ENCODE measurements around the gene ADGRA1.

ADGRA1 gene

GRCh38 chr10:133072196-133072595 lies 15.5 kb upstream of the ADGRA1 start:
- TF ChIP-seq CTCF (IDR thresholded peaks at IDR 0.05; ENCODE audit: low read depth, low read length) = no peak
- in situ Hi-C loops (cut with HindIII; ENCODE audit: low sequenced_read_pairs) = no loop called here
- DNase-seq (ENCODE audit: low read depth, low spot score) = no peak

DNA sequence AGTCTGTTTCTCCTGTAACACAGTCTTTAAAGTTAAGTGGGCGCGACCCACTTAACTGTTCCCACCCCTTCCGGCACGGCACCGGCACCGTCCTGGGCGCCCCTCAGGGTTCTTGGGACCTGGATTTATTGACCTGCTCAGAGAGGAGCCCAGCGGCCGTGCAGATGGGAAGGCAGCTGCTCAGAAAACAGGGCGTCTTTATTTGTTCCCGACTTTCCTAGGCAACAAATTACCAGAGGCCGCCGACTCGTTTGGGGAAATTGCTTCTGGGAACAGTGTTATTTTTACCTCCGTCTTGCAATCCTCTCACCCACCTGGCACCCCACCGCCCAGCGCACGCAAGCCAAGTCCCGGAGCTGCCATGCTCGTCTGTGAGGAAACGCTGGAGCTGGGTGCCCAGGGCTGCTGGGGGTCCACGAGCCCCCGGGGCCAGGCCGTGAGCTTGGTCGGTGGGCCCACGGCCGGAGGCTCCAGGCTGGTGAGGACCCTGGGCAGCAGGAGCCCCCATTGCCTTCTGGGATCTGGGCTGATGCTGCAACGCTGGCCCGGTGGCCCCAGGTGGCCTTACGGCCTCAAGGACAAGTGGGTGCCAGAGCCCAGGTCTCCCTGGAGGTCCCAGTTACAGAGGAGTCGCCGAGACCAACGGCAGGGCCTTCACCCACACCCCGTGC lies 14.9 kb upstream of the ADGRA1 start:
- no peak for TF ChIP-seq CTCF (IDR thresholded peaks at IDR 0.05; ENCODE audit: low read depth, low read length)
- DNase-seq (ENCODE audit: low read depth, low spot score) = no peak
- in situ Hi-C loops (cut with HindIII; ENCODE audit: low sequenced_read_pairs) = no loop called here
- H3K4me3 ChIP-seq (ENCODE audit: low read depth, low read length) = no peak overlapping the region

More at GRCh38 chr10:133072196-133072595, 15.5 kb upstream of the ADGRA1 start:
- H3K4me3 ChIP-seq (ENCODE audit: low read depth, low read length) = no peak overlapping the region

DNA sequence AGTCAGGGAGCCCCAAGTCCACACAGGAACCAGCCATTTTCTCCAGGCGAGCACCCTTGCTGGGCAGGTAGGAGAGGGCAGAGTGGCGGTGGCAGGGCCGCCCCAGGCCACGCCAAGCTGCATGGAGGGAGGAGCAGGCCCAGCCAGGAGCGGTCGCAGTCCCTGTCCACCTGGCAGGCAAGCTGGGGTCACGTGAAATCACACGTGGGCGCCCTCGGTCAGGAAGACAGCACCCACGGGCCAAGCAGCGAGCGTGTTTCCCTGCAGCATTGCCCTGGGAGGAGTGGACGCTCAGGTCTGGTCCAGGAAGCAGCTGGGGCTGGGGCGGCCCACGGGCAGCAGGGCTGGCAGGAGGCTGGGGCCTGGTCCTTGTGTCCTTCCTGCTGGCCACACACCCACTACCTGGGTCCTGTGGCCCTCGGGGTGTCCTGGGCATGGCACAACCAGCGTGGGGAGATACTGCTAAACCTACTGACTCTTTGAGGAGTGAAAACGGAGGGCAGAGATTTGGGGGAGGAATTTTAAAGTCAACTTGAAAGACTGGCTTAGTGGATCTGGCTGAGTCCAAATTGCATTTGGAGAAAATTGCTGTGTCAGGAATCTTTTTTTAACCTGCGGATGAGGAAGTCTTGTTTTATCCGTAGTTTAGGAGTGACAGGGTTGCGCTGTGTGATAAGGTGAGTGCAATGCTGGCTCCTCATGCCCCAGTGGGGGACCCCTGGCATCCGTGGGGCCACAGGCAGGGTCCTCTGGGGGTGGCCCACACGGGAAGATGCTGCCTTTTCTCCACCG lies 12.2 kb upstream of the ADGRA1 start:
- no peak overlapping the region for H3K4me3 ChIP-seq (ENCODE audit: low read depth, low read length)
- in situ Hi-C loops (cut with HindIII; ENCODE audit: low sequenced_read_pairs) = no loop called here
- TF ChIP-seq CTCF (IDR thresholded peaks at IDR 0.05; ENCODE audit: low read depth, low read length) = no peak
- DNase-seq (ENCODE audit: low read depth, low spot score) = no peak

GRCh38 chr10:133076274-133077038 lies 11.3 kb upstream of the ADGRA1 start:
- H3K4me3 ChIP-seq (ENCODE audit: low read depth, low read length) = no peak overlapping the region
- TF ChIP-seq CTCF (IDR thresholded peaks at IDR 0.05; ENCODE audit: low read depth, low read length) = no peak
- no peak for DNase-seq (ENCODE audit: low read depth, low spot score)
- in situ Hi-C loops (cut with HindIII; ENCODE audit: low sequenced_read_pairs) = no loop called here

DNA sequence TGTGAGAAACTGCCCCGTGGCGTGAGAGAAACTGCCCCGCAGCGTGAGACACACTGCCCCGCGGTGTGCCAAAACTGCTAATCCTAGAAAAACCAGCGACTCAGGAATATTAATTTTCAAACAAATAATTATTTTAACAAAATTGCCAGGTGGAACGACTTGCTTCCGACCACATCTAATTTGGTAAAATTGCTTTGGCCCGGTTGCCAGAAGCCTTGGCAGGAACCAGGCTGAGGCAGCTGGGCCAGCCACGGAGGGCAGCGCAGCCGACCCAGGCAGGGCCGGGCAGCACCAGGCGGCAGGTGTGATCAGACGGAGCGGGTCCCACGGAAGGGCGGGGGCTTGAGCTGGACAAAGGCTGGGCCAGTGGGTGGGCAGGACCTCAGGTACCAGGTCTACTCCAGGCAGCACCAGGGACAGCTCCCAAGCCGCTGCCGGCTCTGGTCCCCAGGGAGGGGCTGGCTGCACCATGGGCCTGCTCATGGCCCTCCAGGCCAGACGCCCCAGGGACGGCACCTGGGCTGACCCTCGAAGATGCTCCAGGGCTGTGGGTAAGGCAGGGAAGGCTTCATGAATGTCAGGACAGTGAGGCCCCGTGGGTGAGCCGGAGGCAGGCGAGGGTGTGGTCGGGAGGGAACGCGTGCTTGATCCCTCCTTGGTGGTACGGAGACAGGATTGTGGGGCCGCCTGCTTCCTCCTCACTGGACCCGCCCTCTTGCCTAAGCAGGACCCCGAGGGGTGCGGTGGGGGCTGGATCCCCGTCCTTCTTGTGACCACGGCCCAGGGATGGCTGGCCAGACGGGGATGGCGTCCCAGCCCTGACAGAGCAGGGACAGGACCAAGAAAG lies 7.7 kb upstream of the ADGRA1 start:
- in situ Hi-C loops (cut with HindIII; ENCODE audit: low sequenced_read_pairs) = no loop called here
- H3K4me3 ChIP-seq (ENCODE audit: low read depth, low read length) = no peak overlapping the region
- DNase-seq (ENCODE audit: low read depth, low spot score) = no peak
- TF ChIP-seq CTCF (IDR thresholded peaks at IDR 0.05; ENCODE audit: low read depth, low read length) = no peak

DNA sequence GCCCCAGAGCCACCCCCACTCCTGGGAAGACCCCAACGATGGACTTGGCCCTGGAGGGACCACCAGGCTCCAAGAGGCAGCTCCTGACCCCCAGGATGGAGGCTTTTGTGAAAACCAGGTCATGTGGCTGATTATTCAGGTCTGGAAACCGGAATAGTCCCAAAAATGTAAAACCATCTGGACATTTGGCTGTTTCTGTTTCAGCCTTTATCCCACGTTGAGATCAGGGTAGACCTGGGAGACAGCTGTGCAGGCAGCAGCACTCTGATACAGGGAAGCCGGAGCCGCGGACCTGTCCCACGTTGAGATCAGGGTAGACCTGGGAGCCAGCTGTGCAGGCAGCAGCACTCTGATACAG lies 7.1 kb upstream of the ADGRA1 start:
- in situ Hi-C loops (cut with HindIII; ENCODE audit: low sequenced_read_pairs) = no loop called here

More for the DNA sequence above, 7.1 kb upstream of the ADGRA1 start:
- DNase-seq (ENCODE audit: low read depth, low spot score) = no peak
- H3K4me3 ChIP-seq (ENCODE audit: low read depth, low read length) = no peak overlapping the region
- TF ChIP-seq CTCF (IDR thresholded peaks at IDR 0.05; ENCODE audit: low read depth, low read length) = no peak

Data from astrocyte of the spinal cord (primary cell).